ENCODE measurements around the gene CTIF.

DNA sequence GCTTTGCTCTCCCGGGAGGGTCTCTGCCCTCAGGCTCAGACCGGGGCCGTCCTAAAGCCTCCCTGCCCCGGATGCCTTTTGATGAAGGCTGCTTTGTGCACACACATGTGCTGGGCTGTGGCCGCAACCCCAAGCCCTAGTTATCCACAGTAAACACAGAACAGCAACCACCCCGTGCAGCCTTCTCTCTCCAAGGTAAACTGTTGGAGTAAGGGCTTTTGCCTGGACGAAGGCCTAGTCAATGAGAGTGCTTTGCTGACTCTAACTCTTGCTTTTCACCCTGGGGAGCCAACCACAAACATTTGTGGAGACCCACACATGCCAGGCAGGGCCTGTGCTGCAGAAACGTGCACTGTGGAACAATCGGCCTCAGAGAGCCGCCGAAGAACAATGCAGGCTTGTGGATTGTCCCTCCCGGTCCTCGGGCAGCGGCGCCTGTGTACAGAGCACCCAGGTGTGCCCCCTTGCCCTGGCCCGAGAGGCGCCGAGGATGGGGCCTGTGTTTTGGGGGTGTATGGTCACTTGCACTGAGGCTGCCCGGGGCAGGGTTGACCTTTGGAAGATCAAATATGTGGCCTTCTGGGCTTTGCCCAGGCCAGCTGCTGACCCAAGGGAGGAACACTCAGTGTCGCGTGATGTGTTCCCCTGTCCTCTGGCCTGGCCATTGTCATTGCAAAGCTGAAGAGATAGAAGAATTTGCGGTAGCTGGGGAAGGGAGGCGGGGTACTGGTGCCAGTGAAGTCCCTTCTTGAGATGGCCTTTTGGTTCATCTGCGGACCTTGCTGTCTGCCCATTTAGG is 37.0 kb downstream of the CTIF start:
- no peak for TF ChIP-seq POLR2A (IDR thresholded peaks at IDR 0.05)
- TF ChIP-seq, protein P1, sequence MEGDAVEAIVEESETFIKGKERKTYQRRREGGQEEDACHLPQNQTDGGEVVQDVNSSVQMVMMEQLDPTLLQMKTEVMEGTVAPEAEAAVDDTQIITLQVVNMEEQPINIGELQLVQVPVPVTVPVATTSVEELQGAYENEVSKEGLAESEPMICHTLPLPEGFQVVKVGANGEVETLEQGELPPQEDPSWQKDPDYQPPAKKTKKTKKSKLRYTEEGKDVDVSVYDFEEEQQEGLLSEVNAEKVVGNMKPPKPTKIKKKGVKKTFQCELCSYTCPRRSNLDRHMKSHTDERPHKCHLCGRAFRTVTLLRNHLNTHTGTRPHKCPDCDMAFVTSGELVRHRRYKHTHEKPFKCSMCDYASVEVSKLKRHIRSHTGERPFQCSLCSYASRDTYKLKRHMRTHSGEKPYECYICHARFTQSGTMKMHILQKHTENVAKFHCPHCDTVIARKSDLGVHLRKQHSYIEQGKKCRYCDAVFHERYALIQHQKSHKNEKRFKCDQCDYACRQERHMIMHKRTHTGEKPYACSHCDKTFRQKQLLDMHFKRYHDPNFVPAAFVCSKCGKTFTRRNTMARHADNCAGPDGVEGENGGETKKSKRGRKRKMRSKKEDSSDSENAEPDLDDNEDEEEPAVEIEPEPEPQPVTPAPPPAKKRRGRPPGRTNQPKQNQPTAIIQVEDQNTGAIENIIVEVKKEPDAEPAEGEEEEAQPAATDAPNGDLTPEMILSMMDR (IDR thresholded peaks at IDR 0.05) = no peak
